ENCODE data around the gene ZFP36L1. TPM values are rescaled to one million over a fixed set of nuclear protein-coding genes. Genes with fewer than 3 reads are reported as not detected.

ZFP36L1 gene
- total and polyA plus RNA-seq, 9 of the 15 experiments (the other 6 are each of a cell fraction or from before 2014, with no cell fraction given): 1.3 to 26.6 (median 3.7) TPM

DNA sequence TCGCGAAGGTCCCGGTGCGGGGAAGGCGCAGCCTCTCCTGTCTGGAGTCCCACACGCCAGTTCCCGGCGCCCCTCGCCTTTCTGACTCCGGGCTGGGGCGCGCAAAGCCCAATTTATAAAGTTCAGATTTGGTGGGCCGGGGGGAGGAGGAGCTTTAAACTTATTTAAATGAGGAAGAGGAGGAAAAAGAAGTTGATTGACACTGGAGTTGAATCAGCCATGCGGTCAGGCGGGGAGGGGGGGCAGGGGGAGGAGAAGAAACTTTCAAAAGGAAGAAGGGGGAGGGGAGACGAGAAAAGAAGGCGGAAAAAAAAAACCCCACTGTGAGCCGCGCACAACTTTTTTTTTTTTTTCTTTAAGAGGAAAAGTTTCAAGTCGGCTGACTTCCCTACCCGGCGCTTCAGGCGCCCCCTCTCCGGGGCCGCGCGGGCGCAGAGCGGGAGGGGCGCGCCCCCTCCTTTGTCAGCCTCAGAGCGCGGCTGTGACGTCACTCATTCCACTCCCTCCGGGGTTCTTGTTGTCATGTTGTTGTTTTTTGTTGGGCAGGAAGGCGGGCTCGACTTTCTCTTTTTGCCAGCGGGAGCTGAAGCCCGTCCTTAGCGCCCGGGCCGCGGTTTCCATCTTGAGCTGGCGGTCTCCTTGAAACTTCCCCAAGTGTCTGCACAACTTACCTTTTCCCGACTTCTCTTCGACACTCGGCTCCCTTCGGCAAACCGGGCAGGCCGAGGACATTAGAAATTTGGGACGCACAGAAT, at the start of gene ZFP36L1 (continued):
- TF ChIP-seq, protein P1, sequence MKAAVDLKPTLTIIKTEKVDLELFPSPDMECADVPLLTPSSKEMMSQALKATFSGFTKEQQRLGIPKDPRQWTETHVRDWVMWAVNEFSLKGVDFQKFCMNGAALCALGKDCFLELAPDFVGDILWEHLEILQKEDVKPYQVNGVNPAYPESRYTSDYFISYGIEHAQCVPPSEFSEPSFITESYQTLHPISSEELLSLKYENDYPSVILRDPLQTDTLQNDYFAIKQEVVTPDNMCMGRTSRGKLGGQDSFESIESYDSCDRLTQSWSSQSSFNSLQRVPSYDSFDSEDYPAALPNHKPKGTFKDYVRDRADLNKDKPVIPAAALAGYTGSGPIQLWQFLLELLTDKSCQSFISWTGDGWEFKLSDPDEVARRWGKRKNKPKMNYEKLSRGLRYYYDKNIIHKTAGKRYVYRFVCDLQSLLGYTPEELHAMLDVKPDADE (conservative IDR thresholded peaks at IDR 0.05; ENCODE audit: control insufficient read depth, low read depth, low read length): 0 out of 2 replicates have a peak, but pooled peaks have one; percentile 17
- TF ChIP-seq ZNF316 (IDR thresholded peaks at IDR 0.05) (no peak), HEY1 (CRISPR knock-in tag; IDR thresholded peaks at IDR 0.05; ENCODE audit: borderline replicate concordance) (no peak), HNRNPL (IDR thresholded peaks at IDR 0.05; ENCODE audit: low read depth, low read length) (no peak), RUNX1 (IDR thresholded peaks at IDR 0.05; ENCODE audit: low read depth) (no peak), STAT5B (CRISPR knock-in tag; IDR thresholded peaks at IDR 0.05) (no peak), PTTG1 (tag; IDR thresholded peaks at IDR 0.05; ENCODE audit: low read depth) (no peak), FOXM1 (IDR thresholded peaks at IDR 0.05; ENCODE audit: low read depth) (0 out of 2 replicates have a peak, but pooled peaks have one; percentile 28), FOXM1 (CRISPR knock-in tag; IDR thresholded peaks at IDR 0.05; ENCODE audit: low read depth) (no peak), E2F3 (CRISPR knock-in tag; IDR thresholded peaks at IDR 0.05) (no peak)
- TF ChIP-seq, protein P2, sequence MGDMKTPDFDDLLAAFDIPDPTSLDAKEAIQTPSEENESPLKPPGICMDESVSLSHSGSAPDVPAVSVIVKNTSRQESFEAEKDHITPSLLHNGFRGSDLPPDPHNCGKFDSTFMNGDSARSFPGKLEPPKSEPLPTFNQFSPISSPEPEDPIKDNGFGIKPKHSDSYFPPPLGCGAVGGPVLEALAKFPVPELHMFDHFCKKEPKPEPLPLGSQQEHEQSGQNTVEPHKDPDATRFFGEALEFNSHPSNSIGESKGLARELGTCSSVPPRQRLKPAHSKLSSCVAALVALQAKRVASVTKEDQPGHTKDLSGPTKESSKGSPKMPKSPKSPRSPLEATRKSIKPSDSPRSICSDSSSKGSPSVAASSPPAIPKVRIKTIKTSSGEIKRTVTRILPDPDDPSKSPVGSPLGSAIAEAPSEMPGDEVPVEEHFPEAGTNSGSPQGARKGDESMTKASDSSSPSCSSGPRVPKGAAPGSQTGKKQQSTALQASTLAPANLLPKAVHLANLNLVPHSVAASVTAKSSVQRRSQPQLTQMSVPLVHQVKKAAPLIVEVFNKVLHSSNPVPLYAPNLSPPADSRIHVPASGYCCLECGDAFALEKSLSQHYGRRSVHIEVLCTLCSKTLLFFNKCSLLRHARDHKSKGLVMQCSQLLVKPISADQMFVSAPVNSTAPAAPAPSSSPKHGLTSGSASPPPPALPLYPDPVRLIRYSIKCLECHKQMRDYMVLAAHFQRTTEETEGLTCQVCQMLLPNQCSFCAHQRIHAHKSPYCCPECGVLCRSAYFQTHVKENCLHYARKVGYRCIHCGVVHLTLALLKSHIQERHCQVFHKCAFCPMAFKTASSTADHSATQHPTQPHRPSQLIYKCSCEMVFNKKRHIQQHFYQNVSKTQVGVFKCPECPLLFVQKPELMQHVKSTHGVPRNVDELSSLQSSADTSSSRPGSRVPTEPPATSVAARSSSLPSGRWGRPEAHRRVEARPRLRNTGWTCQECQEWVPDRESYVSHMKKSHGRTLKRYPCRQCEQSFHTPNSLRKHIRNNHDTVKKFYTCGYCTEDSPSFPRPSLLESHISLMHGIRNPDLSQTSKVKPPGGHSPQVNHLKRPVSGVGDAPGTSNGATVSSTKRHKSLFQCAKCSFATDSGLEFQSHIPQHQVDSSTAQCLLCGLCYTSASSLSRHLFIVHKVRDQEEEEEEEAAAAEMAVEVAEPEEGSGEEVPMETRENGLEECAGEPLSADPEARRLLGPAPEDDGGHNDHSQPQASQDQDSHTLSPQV (IDR thresholded peaks at IDR 0.05): no peak; the same call in 1 of the 2 replicates
- TF ChIP-seq, protein P3, sequence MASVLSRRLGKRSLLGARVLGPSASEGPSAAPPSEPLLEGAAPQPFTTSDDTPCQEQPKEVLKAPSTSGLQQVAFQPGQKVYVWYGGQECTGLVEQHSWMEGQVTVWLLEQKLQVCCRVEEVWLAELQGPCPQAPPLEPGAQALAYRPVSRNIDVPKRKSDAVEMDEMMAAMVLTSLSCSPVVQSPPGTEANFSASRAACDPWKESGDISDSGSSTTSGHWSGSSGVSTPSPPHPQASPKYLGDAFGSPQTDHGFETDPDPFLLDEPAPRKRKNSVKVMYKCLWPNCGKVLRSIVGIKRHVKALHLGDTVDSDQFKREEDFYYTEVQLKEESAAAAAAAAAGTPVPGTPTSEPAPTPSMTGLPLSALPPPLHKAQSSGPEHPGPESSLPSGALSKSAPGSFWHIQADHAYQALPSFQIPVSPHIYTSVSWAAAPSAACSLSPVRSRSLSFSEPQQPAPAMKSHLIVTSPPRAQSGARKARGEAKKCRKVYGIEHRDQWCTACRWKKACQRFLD (CRISPR knock-in tag; IDR thresholded peaks at IDR 0.05): no peak; the same call in 1 of the 2 replicates
